Upper lobe of left lung (tissue), 6 donors: ENCODE data around the gene LGALS3. TPM values are rescaled to one million over a fixed set of nuclear protein-coding genes. Genes with fewer than 3 reads are reported as not detected.

Source experiments
- ATAC-seq, 2 donors: fragments of 200-7000 bp; cut with Tn5 transposase; one replicate each; pipeline ENCODE4 v1.9.1; 2022; ENCODE audit warnings: mild to moderate bottlenecking in 2 of 2, moderate library complexity in 2 of 2; ENCODE audit not compliant: low FRiP score in 2 of 2
- DNase-seq, 2 donors: peaks; one replicate each; pipeline ENCODE4 v3.0.0-alpha.2; 2019 to 2020
- H3K27ac ChIP-seq, 4 donors: fragments of 200-600 bp; sonication (generic); one replicate each; pipeline ENCODE4 v1.5.1; 2016 to 2019
- H3K27me3 ChIP-seq, 4 donors: fragments of 200-600 bp; sonication (generic); one replicate each; pipeline ENCODE4 v1.5.1; 2017 to 2019
- H3K36me3 ChIP-seq, 4 donors: fragments of 200-600 bp; sonication (generic); one replicate each; pipeline ENCODE4 v1.5.1; 2016 to 2019
- H3K4me1 ChIP-seq, 4 donors: fragments of 200-600 bp; sonication (generic); one replicate each; pipeline ENCODE4 v1.5.1; 2018 to 2019
- H3K4me3 ChIP-seq, 4 donors: fragments of 200-600 bp; sonication (generic); one replicate each; pipeline ENCODE4 v1.5.1; 2017 to 2019; ENCODE audit warnings: mild to moderate bottlenecking in 2 of 4, moderate library complexity in 1 of 4
- H3K9me3 ChIP-seq, 4 donors: fragments of 200-600 bp; sonication (generic); one replicate each; pipeline ENCODE4 v1.5.1; 2018 to 2019
- CTCF ChIP-seq, 6 experiments: fragments of 450-650 bp in 4 of 6; fragments of 200-600 bp in 2 of 6; sonication (generic) in 2 of 6; IDR thresholded peaks; one replicate each; pipeline ENCODE4 v1.5.1; 2016 to 2019; ENCODE audit warnings: antibody characterized with exemption in 6 of 6
- EP300 ChIP-seq, 4 donors: sonication (generic); formaldehyde crosslinking; IDR thresholded peaks; one replicate each; pipeline ENCODE4 v1.5.1; 2017; ENCODE audit warnings: antibody characterized with exemption in 4 of 4, control low read depth in 2 of 4
- POLR2A ChIP-seq, 4 donors: fragments of 450-650 bp; IDR thresholded peaks; one replicate each; pipeline ENCODE4 v1.5.1; 2016 to 2017; ENCODE audit warnings: antibody characterized with exemption in 4 of 4, mild to moderate bottlenecking in 2 of 4
- POLR2AphosphoS5 ChIP-seq, 2 donors: sonication (generic); formaldehyde crosslinking; IDR thresholded peaks; one replicate each; pipeline ENCODE4 v1.5.1; 2017; ENCODE audit warnings: antibody characterized with exemption in 2 of 2
- WGBS, 2 donors: methylation state at CpG; one replicate each; pipeline ENCODE4 v1.1.5; 2017 to 2018; 5-methylcytosine and 5-hydroxymethylcytosine counted together
- total RNA-seq, 6 donors: library from RNA; depleted of rRNA in 4 of 6; stranded (reverse); fragments of >200 nt in 4 of 6; gene quantifications; one replicate each; pipeline versions ENCODE4 v1.1.0 to v1.2.1, GENCODE V29; 2016 to 2021
- donor health status: DM: no; HTN: no; CAD: no; lungs with moderate emphysema.
- donor health status: DM: no; HTN: yes; CAD: no; lungs with severe emphysema.

LGALS3 gene
- total RNA-seq, 6 donors from 2014 or later, result 205 to 710 (median 440) TPM

GRCh38 chr14:55103971-55104954 is 24.8 kb upstream of the LGALS3 start:
- Histone ChIP-seq H3K27ac (peak overlapping the region; percentile 84 to 93 (median 92)), H3K4me1 (peaks cover 59 to 93% (median 75%) of the 10 kb centered on the region in 4 donors), H3K36me3 (no peaks in the 10 kb centered on the region), H3K9me3 (peaks cover 0 to 7% (median 0%) of the 10 kb centered on the region in 4 donors), H3K27me3 (no peaks in the 10 kb centered on the region), H3K4me3 (no peak overlapping the region)
- 91 to 93% methylated on average over 6 of the region's 6 CpGs for WGBS, 2 donors
- DNase-seq, result peak in 1 of 2 donors; percentile 53
- TF ChIP-seq POLR2A (IDR thresholded peaks at IDR 0.05), result peak in 1 of 4 donors; percentile 14
- no peak for TF ChIP-seq POLR2AphosphoS5 (IDR thresholded peaks at IDR 0.05)
- no peak for TF ChIP-seq EP300 (IDR thresholded peaks at IDR 0.05)
- ATAC-seq, result no peak

- ATAC-seq (no peak), DNase-seq (peak in 1 of 2 donors; percentile 14)
- H3K27ac ChIP-seq, result peak overlapping the region; percentile 41 to 93 (median 88)
- H3K4me1 ChIP-seq, result peaks cover 50 to 77% (median 65%) of the 10 kb centered on the region in 4 donors
- peaks cover 0 to 7% (median 0%) of the 10 kb centered on the region in 4 donors for H3K9me3 ChIP-seq
- WGBS, 2 donors, result 87 to 88% methylated on average over 7 of the region's 7 CpGs
- TF ChIP-seq POLR2AphosphoS5 (IDR thresholded peaks at IDR 0.05), result no peak
- no peak for TF ChIP-seq EP300 (IDR thresholded peaks at IDR 0.05)
- no peak for TF ChIP-seq CTCF (IDR thresholded peaks at IDR 0.05)
- no peak for TF ChIP-seq POLR2A (IDR thresholded peaks at IDR 0.05)
- no peaks in the 10 kb centered on the region for H3K36me3 ChIP-seq
- H3K27me3 ChIP-seq, result no peaks in the 10 kb centered on the region
- no peak overlapping the region for H3K4me3 ChIP-seq
Measured at GRCh38 chr14:55105991-55106390, 23.1 kb upstream of the LGALS3 start.

- Histone ChIP-seq H3K36me3 (no peaks in the 10 kb centered on the region), H3K27ac (peak overlapping the region; percentile 83 to 93 (median 90)), H3K9me3 (peaks cover 0 to 7% (median 0%) of the 10 kb centered on the region in 4 donors), H3K4me3 (no peak overlapping the region), H3K4me1 (peaks cover 35 to 57% (median 45%) of the 10 kb centered on the region in 4 donors), H3K27me3 (no peaks in the 10 kb centered on the region)
- ATAC-seq, result peak; percentile 89 to 92
- peak; percentile 91 for DNase-seq
- TF ChIP-seq CTCF (IDR thresholded peaks at IDR 0.05) (no peak), POLR2A (IDR thresholded peaks at IDR 0.05) (peak in 2 of 4 donors; percentile 31 to 70), EP300 (IDR thresholded peaks at IDR 0.05) (peak in 2 of 4 donors; percentile 86 to 97), POLR2AphosphoS5 (IDR thresholded peaks at IDR 0.05) (peak; percentile 77 to 90)
- WGBS, 2 donors, result 22 to 34% methylated on average over 16 to 19 of the region's 19 CpGs
Measured at GRCh38 chr14:55107766-55108554, 21.1 kb upstream of the LGALS3 start.

GRCh38 chr14:55109836-55110235 is 19.2 kb upstream of the LGALS3 start:
- no peak for ATAC-seq
- WGBS, 2 donors, result 100% methylated on average over 1 of the region's 1 CpG
- no peaks in the 10 kb centered on the region for H3K36me3 ChIP-seq
- no peak overlapping the region for H3K4me3 ChIP-seq
- TF ChIP-seq CTCF (IDR thresholded peaks at IDR 0.05) (no peak), POLR2AphosphoS5 (IDR thresholded peaks at IDR 0.05) (no peak), EP300 (IDR thresholded peaks at IDR 0.05) (no peak), POLR2A (IDR thresholded peaks at IDR 0.05) (no peak)
- H3K27ac ChIP-seq, result no peak overlapping the region
- DNase-seq, result no peak
- H3K4me1 ChIP-seq, result peaks cover 21 to 39% (median 28%) of the 10 kb centered on the region in 4 donors
- H3K27me3 ChIP-seq, result no peaks in the 10 kb centered on the region
- no peaks in the 10 kb centered on the region for H3K9me3 ChIP-seq
